Measurements from ENCODE around the gene EHD4.

The EHD4 gene

DNA sequence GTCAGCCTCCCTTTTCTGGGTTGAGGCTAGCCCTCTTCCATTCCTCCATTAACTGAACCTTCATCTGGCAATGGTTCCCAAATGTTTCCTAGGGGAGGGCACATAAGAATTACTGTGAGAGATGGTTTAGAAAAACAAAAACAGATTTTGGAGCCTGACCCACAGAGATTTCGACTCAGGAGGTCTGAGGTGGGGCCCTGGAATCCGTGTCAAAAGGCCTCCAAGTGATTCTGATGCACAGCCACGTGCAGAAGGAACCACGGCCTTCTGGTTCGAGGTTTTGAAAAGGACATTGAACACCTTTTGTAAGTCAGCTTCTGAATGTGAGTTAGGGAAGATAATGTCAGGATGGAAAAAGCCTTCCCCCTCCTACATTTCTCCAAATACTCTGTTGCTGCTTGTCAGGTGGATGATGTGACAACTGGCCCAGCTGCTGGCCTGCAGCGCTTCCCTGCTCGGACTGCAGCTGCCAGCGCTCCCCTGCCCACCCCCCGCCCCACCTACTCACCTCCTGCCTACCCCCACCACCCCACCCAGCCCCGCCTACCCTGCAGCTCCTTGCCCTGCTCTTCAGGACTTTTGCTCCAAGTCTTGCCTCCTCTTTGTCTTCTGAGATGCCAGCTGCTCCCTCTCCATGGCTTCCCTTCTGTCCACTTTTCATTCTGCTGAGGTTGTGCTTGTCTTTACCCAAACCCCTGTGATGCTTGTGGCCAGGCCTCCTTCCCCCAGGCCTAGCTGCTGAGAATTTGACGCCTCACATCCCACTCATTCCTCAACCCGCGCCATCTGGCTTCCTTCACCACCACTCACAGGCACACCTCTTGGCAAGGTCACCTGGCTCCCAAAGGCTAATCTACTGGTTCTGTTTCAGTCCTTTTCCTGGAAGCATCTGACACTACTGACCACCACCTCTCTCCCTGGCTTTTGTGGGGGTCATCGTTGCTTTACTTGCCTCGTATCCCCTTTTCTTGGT, 6.6 kb downstream of the EHD4 start:
- H3K27ac ChIP-seq, result no peak overlapping the region
- no peak for DNase-seq (ENCODE audit: low read depth, low spot score)

DNA sequence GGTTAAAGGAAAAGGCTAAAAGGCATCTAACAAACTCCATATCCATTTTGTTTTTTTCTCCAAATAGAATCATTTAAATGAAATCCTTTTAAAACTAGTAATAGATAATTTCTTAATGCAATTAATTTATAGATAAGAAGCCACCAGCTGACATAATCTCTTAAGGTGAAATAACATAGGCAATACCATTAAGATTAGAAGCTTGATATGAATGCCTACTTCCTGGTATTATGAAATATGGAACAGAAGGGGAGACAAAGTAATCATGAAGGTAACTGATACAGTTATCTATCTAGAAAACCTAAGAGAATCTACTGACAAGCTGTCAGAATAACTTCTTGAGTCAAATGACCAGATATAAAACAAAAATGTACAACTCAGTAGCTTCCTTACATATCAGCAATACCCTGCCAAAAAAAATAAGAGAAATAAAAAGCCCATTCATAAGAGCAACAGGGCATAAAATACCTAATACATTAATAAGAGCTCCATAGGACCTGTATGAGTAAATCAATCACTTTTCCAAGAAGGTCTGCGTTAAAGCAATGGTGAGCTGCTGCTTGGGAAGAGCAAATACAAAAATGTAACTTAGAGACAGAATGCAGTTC, 10.7 kb downstream of the EHD4 start:
- DNase-seq (ENCODE audit: low read depth, low spot score), result no peak
- H3K27ac ChIP-seq, result peak overlapping the region; percentile 54

DNA sequence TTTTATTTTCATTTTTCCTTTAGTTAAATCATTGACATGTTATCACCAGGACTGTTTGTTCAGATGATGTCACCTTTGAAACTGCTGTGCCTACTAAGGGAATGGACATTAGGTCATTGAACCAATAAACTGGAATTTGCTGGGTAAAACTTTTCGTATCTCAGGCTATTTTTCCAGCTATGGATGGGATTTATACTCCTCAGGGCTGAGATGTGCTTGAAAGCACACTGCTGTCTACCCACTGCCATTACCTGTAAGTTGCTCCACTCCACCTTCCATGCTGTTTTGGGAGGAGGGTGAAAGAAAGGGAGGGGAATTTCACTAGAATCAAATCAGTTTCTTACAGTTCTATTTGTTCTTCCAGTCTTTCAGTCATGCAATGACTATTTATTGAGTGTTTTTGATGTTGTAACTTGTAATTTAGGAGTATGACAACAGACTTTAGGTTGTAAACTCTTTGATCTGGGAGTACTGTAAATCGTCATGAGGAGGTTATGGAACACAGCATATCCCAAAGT, 11.3 kb downstream of the EHD4 start:
- DNase-seq (ENCODE audit: low read depth, low spot score), result no peak
- peak overlapping the region; percentile 54 for H3K27ac ChIP-seq

DNA sequence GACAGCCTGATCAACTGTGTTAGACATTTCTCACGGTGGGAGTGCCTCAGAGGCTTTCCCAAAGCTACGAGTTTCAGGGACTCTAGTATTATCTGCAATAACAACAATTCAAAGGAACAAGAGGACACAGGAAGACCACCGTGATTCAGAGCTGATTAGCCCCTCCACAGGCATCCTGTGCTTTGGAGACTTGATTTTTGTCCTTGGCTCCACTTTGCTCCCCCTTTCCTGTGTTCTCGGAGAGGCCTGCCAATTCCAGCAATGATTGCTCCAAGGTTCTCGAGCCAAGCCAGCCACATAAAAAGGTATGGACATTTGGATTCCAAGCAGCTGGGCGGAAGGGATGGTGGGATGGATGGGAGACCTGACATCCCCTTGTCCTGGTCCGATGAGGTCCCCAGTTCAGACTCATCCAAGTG, 14.3 kb downstream of the EHD4 start:
- no peak for DNase-seq (ENCODE audit: low read depth, low spot score)
- no peak overlapping the region for H3K27ac ChIP-seq

DNA sequence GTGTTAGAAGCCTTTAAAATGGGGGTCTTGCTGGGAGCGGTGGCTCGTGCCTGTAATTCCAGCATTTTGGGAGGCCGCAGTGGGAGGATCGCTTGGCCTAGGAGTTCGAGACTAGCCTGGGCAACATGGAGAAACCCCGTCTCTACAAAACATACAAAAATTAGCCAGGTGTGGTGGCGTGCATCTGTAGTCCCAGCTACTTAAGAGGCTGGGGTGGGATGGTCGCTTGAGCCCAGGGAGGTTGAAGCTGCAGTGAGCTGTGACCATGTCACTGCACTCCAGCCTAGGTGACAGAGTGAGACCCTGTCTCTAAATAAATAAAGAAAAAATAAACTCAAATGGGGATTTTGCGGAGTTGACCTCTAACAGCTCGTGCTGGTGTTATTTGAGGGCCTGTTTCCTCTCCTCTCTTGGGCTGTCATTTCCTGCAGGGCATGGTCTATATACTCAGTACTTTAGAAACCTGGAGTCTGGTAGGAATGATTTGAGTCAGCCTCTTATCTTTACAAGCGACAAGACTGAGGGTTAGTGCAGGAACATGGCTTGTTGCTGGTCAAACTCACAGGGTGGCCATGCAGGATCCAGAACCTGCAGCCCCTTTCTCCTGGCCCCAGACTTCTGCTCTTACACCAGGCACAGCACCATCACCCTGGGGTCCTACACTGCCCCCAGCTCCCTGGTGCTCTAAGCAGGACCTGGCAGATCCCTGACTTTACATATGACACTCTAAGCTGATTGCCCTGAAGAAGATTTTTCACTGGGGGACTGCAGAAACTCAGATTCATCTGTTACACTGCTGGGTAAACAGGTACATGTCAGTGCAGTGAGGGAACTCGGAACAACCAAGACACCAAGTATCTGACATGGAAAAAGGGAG, 15.1 kb downstream of the EHD4 start:
- no peak overlapping the region for H3K27ac ChIP-seq
- DNase-seq (ENCODE audit: low read depth, low spot score), result no peak

DNA sequence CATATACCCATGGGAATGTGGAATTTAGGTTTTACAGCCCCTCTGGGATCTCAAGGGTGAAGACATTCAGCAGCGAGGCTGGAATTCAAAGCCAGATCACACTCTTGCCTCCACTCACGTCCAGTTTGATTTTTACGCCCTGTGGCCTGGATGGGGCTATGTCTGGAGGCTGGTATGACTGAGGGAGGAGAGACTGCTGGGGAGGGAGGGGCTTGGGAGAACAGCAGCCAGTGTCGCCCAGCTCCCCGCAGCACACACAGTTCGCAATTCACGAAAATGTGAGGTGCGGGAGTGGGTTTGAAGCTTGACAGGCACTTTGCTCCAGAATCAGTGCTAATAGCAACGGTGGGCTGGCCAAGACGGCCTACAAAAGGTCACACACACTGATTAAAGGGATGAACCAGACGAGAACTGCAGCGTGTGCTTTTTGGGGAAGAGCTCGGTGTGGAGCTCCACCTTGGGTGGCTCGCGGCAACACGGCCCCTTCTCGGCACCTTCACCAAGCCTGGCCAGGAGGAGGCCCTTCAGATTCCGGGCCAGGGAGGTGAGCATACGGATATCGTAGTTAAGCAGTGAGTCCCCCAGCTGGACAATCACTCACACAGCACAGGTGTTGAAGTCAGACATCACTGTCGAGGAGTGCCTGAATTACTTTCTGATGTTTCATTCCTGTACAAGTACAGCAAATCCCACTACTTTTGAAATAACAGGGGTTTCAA, 16.4 kb downstream of the EHD4 start:
- H3K27ac ChIP-seq, result no peak overlapping the region
- DNase-seq (ENCODE audit: low read depth, low spot score), result no peak

DNA sequence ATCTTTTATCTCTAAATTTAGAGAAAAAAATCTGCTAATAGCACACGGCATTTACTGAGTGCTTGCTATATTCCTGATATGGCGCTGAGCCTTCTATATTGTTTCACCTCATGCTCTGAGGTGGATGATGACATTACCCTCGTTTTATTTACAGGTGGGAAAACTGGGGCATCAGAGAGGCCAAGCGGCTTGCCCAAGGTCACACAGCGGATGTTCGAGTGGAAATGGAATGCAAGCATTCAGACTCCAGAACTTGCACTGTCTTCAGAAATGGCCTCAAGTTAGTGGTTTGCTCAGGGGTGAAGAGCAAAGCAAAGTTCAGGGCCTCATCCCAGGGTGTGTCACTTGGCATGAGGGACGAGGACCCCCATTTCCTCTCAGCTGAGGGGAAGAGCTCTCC, 17.3 kb downstream of the EHD4 start:
- no peak overlapping the region for H3K27ac ChIP-seq
- DNase-seq (ENCODE audit: low read depth, low spot score), result no peak

DNA sequence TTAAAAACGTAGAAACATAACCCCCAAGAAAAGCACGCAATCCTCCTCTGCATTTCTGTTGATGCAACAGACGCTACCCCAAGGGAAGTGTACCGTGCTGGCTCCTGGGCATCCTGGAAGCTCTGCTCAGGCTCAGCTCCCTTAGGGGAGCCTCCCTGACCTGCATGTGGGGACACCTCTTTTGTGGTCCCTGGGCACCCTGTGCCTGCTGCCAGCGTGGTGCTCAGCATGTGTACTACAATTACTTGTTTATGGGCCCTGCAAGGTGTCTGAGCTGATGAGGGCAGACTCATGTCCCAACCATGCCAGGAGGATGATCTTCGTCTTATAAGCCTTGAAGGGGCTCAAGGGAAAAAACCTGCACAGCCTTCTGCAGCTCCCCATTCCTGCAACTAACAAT, 18.3 kb downstream of the EHD4 start:
- DNase-seq (ENCODE audit: low read depth, low spot score), result no peak
- no peak overlapping the region for H3K27ac ChIP-seq

DNA sequence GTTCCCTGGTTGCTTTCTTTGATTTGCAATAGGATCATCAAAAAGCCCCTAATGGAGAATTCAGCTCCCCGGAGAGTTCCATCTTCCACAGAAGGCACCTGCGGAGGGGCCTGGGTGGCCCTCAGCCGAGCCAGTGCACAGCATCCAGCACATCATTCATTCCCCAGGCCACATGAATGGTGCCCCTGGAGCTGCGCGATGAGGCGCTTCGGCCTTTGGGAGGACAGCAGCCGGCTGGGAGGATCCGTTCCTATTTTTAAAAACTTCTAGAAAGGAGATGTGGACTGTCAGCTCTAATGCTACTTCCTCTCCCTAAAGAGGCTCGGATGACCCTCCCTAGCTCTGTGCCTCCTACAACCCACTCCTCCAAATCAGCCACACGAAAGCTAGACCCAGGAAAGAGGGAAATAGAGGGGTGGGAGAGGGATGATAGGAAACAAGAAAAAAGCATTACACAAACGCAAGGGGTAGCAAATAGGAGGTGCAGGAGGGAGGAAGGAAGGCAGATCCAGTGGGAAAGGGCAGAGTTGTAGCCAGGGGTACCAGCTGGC, 20.3 kb downstream of the EHD4 start:
- H3K27ac ChIP-seq, result no peak overlapping the region
- no peak for DNase-seq (ENCODE audit: low read depth, low spot score)

DNA sequence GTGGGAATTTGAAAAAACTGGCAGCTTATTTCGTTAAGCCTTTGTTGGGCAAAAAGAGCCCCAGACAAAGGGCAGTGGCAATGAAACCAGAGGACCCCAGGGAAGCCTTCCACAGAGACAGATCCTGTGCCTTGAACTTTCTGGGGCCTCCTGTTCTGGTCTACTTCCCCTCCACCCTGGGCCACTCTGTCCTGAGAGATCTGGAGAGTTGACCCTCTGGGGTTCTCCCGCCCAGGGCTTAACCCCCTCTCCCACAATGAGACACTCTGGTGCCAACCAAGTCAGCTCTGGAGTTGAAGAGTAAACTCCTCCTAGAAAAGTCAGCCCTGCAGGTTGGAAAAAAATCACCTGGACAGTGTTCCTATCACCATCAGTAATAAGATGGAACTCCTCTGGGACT, 20.8 kb downstream of the EHD4 start:
- no peak overlapping the region for H3K27ac ChIP-seq

DNA sequence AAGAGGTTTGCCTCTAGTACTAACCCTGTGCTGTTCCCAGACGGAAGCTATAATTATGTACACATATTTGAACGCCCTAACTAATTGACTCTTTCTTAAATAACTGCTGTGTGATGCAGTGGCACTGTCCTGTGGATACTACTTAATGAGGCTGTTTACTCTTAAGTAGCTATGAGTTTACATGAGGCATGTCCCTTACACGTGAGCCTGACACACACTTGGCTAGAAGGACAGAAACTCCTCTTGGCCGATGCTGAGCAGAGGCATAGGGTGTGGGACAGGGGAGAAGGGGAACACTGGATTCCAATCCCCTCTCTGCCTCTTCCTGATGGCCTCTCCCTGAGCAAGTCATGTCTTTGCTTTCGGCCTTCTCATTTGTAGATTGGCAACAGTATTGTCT, 21.9 kb downstream of the EHD4 start:
- no peak overlapping the region for H3K27ac ChIP-seq
- no peak for DNase-seq (ENCODE audit: low read depth, low spot score)

More for the DNA sequence above, 20.8 kb downstream of the EHD4 start:
- no peak for DNase-seq (ENCODE audit: low read depth, low spot score)

DNA sequence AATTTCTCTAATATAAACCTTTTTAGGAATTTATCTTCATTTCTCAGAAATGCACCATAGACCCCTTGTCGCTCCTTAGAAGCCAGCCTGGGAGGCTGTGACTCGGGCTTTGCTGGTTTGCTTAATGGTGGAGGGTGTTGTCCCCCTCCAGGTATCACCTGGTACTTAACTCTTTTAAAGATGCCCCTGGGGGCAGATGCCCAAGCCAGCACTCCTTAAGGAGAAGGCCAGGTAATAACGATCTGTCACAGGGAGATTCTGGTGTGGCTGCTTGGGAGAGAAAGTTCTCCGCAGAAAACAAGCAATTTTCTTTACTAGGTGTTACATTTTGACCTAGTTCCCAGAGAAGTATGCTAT, 22.3 kb downstream of the EHD4 start:
- DNase-seq (ENCODE audit: low read depth, low spot score), result no peak

DNA sequence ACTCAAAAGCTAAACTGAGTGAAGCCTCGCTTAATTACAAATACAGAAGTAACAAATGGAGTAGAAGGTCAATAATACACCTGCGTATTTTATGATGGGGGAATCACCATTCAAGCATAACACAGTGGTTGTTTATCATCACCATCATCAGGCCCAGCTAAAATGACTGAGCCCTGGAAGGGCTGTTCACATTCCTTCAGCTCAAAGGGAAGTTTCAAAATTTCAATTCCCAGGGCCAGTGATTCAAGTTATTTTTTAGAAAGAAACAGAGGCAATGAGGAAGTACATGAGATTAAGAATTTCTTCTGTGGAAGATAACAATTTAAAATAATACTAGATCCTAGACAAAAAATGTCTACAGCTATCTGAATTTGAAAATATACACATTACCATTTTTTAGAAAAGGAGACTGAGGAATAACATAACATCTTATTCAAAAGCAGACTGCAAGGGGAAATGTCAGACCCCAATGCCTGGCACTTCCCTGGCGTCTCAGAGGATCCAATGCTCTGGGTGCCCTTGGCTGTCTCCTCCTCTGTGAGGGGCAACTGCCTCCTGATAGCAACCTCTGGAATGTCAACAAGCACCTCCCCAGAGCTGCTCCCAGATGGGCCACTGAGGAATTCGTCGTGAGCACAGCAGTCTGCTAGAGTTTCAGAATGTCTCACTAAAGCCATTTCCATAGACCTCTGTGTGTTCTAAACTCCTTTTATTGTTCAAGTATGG, 22.8 kb downstream of the EHD4 start:
- no peak for DNase-seq (ENCODE audit: low read depth, low spot score)
- H3K27ac ChIP-seq, result no peak overlapping the region

More for the DNA sequence above, 22.3 kb downstream of the EHD4 start:
- H3K27ac ChIP-seq, result no peak overlapping the region

DNA sequence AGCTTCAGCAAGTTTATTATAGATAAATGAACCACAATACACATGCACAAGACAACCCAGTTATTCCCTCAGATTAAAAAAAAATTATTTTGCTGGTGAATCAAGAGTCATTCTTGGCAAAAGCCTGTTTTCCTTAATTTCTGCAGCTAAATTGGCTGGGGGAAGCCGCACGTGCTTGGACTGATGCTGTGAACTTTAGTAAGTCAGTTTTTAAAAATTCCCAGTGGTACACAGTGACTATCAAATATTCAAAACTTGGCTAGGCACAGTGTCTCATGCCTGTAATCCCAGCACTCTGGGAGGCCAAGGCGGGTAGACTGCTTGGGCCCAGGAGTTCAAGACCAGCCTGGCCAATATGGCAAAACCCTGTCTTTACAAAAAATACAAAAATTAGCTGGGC, 23.9 kb downstream of the EHD4 start:
- H3K27ac ChIP-seq, result no peak overlapping the region
- no peak for DNase-seq (ENCODE audit: low read depth, low spot score)

DNA sequence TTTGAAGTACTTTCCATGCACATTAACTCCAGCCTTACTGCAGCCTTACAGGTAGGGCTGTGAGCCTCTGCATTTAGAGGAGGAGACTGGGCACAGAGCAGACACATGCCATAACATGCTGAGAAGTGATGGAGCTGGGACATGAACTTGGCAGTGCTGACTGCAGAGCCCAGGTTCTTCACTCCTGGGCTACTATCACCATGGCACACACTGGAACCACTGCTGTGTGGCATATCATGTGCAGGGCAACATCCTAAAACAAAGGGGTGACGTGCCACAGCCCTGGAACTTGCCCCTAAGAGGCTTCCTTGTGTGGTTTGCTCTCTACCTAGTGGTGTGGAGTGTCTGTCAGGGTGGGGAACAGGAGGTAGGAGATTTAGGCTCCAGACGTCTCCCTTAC, 25.4 kb downstream of the EHD4 start:
- H3K27ac ChIP-seq, result peak overlapping the region; percentile 33
- no peak for DNase-seq (ENCODE audit: low read depth, low spot score)

DNA sequence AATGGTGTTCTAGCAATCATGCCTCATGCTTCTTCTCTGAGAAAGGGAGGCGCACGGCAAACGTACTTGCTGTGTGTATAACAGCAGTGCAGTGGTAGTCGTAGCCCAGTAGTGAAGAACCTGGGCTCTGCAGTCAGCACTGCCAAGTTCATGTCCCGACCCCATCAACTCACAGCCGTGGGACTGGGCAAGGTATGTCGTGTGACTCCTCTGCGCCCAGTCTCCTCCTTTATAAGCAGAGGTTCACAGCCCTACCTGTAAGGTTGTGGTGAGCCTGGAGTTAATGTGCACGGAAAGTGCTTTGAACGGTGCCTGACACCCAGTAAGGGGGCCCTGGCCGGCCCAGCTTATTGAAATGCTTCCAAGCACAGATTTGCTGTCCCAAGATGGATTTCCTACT, 26.6 kb downstream of the EHD4 start:
- H3K27ac ChIP-seq, result no peak overlapping the region
- no peak for DNase-seq (ENCODE audit: low read depth, low spot score)

DNA sequence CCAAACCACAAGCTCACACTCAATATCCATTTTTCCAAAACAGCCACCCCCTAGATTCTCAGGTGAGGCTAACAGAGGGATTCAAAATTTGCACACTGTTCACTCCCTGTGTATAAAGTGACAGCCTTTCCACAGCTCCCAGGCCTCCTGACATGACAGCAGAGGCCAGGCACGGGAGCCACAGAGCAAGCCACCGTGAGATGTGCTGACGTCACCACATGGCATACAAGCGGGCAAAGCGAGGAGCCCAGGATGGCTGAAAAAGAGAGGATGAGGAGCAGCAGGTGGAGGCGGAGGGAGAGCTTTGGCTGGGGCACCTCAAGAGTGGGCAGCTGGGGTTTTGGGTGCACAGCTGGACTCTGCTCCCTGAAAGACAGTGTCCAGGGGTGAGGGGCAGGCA, 27.1 kb downstream of the EHD4 start:
- H3K27ac ChIP-seq, result peak overlapping the region; percentile 71
- DNase-seq (ENCODE audit: low read depth, low spot score), result no peak

DNA sequence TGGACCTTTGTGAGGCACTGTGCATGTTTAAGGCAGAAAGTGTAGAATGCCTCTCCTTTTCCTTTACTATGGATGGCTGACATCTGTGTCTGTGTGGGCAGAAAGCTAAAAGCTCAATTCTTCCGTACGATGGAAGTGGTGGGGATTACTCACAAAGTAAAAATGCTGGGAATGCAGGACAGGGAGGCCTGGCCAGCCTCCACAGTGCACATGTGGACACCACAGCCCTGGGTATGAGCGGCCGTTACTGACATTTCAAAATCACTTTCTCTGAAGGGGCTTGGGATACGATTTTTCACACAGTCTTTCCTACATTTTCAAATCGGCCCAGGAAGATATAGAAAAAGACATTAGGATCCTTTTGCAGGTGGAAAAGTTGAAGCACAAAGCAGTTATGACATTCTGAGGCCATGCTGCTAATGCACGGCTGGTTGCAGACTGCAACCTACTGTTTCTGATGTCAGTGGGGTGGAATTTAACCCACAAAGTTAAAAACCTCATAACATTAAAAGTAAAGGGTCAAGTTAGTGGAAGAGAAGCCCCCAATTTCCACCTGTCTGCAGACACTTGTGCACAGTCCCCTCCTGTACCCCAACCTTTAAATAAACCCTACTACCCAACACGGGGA, 27.9 kb downstream of the EHD4 start:
- H3K27ac ChIP-seq, result peak overlapping the region; percentile 71

More for the DNA sequence above, 27.9 kb downstream of the EHD4 start:
- DNase-seq (ENCODE audit: low read depth, low spot score), result no peak

Measured in epithelial cell of prostate (primary cell).